Prostate gland (tissue), 2 donors: ENCODE results near the gene INSYN2B. TPM values are rescaled to one million over a fixed set of nuclear protein-coding genes. Genes with fewer than 3 reads are reported as not detected.

ENCODE experiments used
- DNase-seq: peaks from one replicate; pipeline ENCODE4 v3.0.0-alpha.2; 2019; ENCODE audit warnings: low spot score
- H3K27ac ChIP-seq, 2 donors: fragments of 200-600 bp; sonication (generic); 2 replicates each; pipeline ENCODE4 v1.5.1; 2017 to 2019
- H3K27me3 ChIP-seq: fragments of 200-600 bp; sonication (generic); replicated peaks from 2 replicates; pipeline ENCODE4 v1.5.1; 2019; ENCODE audit not compliant: insufficient read depth
- H3K36me3 ChIP-seq, 2 donors: fragments of 200-600 bp; sonication (generic); 1 replicate in 1 of 2; 2 replicates in 1 of 2; pipeline versions ENCODE4 v1.5.1 to v1.8.1; 2017 to 2019
- H3K4me1 ChIP-seq: fragments of 200-600 bp; sonication (generic); replicated peaks from 2 replicates; pipeline ENCODE4 v1.5.1; 2019
- H3K4me3 ChIP-seq, 2 donors: fragments of 200-600 bp; sonication (generic); 2 replicates each; pipeline ENCODE4 v1.5.1; 2017 to 2019
- H3K9me3 ChIP-seq: fragments of 200-600 bp; sonication (generic); 2 replicates; pipeline ENCODE4 v1.5.1; 2017
- POLR2A ChIP-seq: fragments of 450-650 bp; IDR thresholded peaks from one replicate; pipeline ENCODE4 v1.6.1; 2016; ENCODE audit warnings: antibody characterized with exemption, mild to moderate bottlenecking
- POLR2AphosphoS5 ChIP-seq: sonication (generic); formaldehyde crosslinking; IDR thresholded peaks from one replicate; pipeline ENCODE4 v1.6.1; 2017; ENCODE audit warnings: antibody characterized with exemption
- WGBS: methylation state at CpG from one replicate; pipeline ENCODE4 v1.1.5; 2018; 5-methylcytosine and 5-hydroxymethylcytosine counted together
- intact Hi-C: fragments of 100-400 bp; cut with DNase I; formaldehyde crosslinking; loops from one replicate; pipeline ENCODE4 v1.14.2; 2022
- total RNA-seq, 2 donors: library from RNA; depleted of rRNA; stranded (reverse); fragments of >200 nt; gene quantifications; one replicate each; pipeline ENCODE4 v1.1.0, GENCODE V29; 2016
- TF ChIP-seq, protein P1 (sequence below), 4 experiments: fragments of 200-600 bp in 2 of 4; fragments of 450-650 bp in 2 of 4; sonication (generic) in 2 of 4; IDR thresholded peaks; 1 replicate in 3 of 4; 2 replicates in 1 of 4; pipeline ENCODE4 v1.5.1; 2016 to 2019; ENCODE audit warnings: antibody characterized with exemption in 4 of 4, mild to moderate bottlenecking in 2 of 4, moderate library complexity in 2 of 4

INSYN2B gene
- total RNA-seq, 2 donors from 2014 or later = 0.17 to 8.4 TPM

DNA sequence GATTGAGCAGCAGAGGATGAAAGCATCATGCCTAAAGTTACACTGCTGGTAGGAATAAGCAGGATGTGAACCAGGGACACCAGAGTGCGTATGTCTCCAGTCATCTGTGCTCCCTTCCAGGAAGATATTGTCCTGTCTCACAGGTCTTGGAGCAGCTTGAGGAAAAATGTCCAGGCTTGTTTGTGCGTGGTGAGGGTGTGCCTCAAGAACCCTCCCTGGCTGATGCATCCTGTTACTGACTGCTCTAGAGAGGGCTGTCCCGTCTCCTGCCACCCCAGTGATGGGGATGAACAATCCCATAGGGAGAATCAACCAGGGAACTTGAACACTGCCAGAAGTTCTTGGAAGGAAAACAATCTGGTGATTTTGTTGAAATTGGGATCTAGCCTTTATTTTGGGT is 132.0 kb downstream of the INSYN2B start:
- H3K4me1 ChIP-seq = no peaks in the 10 kb centered on the region
- no peaks in the 10 kb centered on the region for H3K27me3 ChIP-seq
- TF ChIP-seq POLR2AphosphoS5 = no peak
- TF ChIP-seq, protein P1, sequence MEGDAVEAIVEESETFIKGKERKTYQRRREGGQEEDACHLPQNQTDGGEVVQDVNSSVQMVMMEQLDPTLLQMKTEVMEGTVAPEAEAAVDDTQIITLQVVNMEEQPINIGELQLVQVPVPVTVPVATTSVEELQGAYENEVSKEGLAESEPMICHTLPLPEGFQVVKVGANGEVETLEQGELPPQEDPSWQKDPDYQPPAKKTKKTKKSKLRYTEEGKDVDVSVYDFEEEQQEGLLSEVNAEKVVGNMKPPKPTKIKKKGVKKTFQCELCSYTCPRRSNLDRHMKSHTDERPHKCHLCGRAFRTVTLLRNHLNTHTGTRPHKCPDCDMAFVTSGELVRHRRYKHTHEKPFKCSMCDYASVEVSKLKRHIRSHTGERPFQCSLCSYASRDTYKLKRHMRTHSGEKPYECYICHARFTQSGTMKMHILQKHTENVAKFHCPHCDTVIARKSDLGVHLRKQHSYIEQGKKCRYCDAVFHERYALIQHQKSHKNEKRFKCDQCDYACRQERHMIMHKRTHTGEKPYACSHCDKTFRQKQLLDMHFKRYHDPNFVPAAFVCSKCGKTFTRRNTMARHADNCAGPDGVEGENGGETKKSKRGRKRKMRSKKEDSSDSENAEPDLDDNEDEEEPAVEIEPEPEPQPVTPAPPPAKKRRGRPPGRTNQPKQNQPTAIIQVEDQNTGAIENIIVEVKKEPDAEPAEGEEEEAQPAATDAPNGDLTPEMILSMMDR (IDR thresholded peaks at IDR 0.05) = no peak
- no peak for TF ChIP-seq POLR2A
- no peak for DNase-seq
- intact Hi-C loops = no loop called here
- WGBS = 71% methylated on average over 3 of the region's 3 CpGs
- no peaks in the 10 kb centered on the region for H3K36me3 ChIP-seq
- H3K9me3 ChIP-seq = no peaks in the 10 kb centered on the region
- no peak overlapping the region for H3K27ac ChIP-seq
- no peak overlapping the region for H3K4me3 ChIP-seq

DNA sequence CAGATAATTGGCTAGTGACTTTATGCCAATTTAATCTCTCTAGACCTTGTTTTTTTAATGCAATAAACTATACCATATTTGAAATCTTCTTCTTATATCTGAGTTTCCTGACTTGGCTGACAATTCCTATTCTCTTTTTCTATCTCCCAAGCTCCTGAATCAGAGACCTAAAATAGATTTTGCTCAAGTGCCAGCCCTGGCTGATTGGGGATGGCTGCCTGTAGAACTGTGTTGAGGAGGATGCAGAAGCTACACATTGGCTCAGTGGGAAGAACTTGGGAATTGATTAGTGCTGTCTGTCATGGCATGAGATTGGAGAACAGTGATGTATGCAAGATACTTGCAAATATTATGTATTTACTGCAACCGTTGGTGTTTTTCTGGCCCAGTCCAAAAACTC is 132.8 kb downstream of the INSYN2B start:
- Histone ChIP-seq H3K4me1 (no peaks in the 10 kb centered on the region), H3K36me3 (no peaks in the 10 kb centered on the region), H3K27me3 (no peaks in the 10 kb centered on the region), H3K9me3 (no peaks in the 10 kb centered on the region), H3K4me3 (no peak overlapping the region), H3K27ac (no peak overlapping the region)
- 88% methylated on average over 1 of the region's 1 CpG for WGBS
- intact Hi-C loops = no loop called here
- DNase-seq = no peak
- TF ChIP-seq, protein P1 (IDR thresholded peaks at IDR 0.05) = no peak
- TF ChIP-seq POLR2A = no peak
- TF ChIP-seq POLR2AphosphoS5 = no peak

DNA sequence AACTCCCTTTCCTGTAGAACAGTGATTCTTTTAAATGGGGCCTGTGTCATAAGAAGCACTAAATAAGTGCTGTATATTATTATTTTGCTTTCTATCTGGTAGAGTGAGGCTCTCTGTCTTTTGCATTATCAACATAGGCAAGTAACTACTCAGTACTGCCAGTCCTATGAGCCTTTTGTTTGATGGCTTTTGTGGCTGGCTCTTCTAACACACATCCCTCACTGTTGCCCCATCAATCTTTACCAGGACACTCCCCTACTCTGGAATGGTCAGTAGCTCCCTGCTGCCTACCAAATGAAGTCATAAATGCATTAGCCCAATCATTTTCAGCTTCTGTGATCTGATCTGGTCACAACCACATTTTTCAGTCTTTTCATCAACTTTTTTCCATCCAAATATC is 137.6 kb downstream of the INSYN2B start:
- H3K4me3 ChIP-seq = no peak overlapping the region
- no peaks in the 10 kb centered on the region for H3K27me3 ChIP-seq
- no peaks in the 10 kb centered on the region for H3K36me3 ChIP-seq
- intact Hi-C loops = no loop called here
- H3K9me3 ChIP-seq = no peaks in the 10 kb centered on the region
- no peak for TF ChIP-seq POLR2A
- TF ChIP-seq, protein P1 (IDR thresholded peaks at IDR 0.05) = no peak
- no peak for TF ChIP-seq POLR2AphosphoS5
- H3K27ac ChIP-seq = no peak overlapping the region
- no peak for DNase-seq
- no peaks in the 10 kb centered on the region for H3K4me1 ChIP-seq

DNA sequence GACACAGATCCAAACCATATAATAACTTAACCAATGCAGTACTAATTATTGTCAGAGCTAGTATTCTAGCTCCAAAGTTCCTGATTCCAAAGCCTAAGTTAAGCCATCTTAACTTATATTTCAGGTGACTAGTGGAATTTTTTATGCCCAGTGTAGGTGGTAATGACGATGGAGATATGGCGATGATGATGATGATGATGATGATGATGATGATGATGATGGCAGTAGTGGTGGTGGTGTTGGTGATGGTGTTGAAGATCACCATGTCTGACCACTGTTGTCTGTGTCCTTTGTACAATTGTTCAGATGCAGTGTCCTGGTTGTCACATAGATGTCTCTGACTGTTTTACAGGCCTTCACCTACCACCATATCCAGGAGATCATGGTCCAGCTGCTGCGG is 139.9 kb downstream of the INSYN2B start:
- Histone ChIP-seq H3K9me3 (no peaks in the 10 kb centered on the region), H3K27me3 (no peaks in the 10 kb centered on the region), H3K27ac (no peak overlapping the region), H3K4me1 (no peaks in the 10 kb centered on the region), H3K4me3 (no peak overlapping the region), H3K36me3 (no peaks in the 10 kb centered on the region)
- no peak for DNase-seq
- intact Hi-C loops = no loop called here
- WGBS = 78% methylated on average over 3 of the region's 3 CpGs
- TF ChIP-seq POLR2A (no peak), POLR2AphosphoS5 (no peak)
- TF ChIP-seq, protein P1 (IDR thresholded peaks at IDR 0.05) = no peak

DNA sequence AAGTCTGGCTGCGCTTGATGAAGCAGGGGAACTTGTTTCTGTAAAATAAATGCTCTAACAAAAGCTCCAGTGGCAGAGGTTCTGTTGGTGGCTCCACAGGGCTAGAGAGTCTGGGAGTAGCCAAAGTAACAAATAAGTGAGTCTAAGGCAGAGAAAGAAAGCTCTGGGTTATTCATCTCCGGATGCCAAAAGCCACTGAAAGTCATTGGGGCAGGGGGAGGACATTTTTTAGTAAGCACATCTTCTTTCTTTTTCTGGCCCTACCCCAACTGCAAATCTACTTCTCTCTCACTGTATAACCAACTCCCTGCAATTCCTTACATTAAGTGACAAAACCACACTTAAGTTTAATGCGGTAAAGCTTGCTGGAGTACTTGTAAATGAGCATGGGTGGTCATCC is 141.6 kb downstream of the INSYN2B start:
- Histone ChIP-seq H3K4me3 (no peak overlapping the region), H3K36me3 (no peaks in the 10 kb centered on the region), H3K4me1 (no peaks in the 10 kb centered on the region), H3K27ac (no peak overlapping the region), H3K9me3 (no peaks in the 10 kb centered on the region), H3K27me3 (no peaks in the 10 kb centered on the region)
- TF ChIP-seq, protein P1 (IDR thresholded peaks at IDR 0.05) = no peak
- TF ChIP-seq POLR2A (no peak), POLR2AphosphoS5 (no peak)
- 96% methylated on average over 3 of the region's 3 CpGs for WGBS
- intact Hi-C loops = no loop called here
- DNase-seq = no peak
